Measurements from ENCODE around the gene EPB41L2.

Gene EPB41L2

DNA sequence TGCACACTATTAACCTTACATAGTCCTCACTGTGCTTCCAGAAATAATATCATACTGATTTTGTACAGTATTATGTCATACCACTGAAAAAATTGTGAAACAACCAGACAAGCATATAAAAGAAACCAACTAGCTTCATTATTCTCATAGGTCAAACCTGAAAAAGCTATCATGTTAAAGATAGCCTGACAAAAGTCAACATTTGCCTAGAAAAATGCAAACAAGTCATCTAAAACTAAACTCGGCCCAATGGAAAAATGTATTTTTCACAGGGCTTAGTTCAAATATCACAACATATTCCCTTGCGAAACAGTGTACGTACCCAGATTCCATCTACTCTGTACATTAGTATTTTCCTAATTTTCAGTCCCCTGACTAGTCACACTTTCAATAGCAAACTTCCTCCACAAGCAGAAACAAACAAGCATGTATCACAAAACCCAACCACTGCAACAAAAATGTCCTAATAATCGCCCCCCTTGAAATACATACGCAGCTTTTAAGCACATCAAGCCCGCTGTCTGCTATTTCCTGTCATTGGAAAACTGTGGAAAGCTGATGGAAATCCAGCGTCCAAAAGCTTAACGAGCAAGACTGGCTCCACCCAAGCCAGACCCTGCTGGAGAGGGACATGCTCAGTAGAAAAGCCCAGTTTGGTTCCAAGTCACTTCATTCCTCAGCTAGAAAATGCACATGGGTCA, 93.1 kb downstream of the EPB41L2 start:
- no peaks in the 10 kb centered on the region for H3K79me2 ChIP-seq
- H3K9me3 ChIP-seq (ENCODE audit: control insufficient read depth, low read length) = no peaks in the 10 kb centered on the region
- peak overlapping the region; percentile 12 for H3K4me3 ChIP-seq (ENCODE audit: low read depth, low read length)
- no peak for TF ChIP-seq CTCF (IDR thresholded peaks at IDR 0.05)
- no peak overlapping the region for H3K4me2 ChIP-seq (ENCODE audit: low read length)
- no peaks in the 10 kb centered on the region for H3K4me1 ChIP-seq
- H3K9ac ChIP-seq = no peak overlapping the region
- no peaks in the 10 kb centered on the region for H3K36me3 ChIP-seq (ENCODE audit: control insufficient read depth, insufficient read depth, low read length)
- no peak overlapping the region for H2AFZ ChIP-seq
- H3K27me3 ChIP-seq (ENCODE audit: control insufficient read depth, insufficient read depth, low read length) = no peaks in the 10 kb centered on the region
- peak overlapping the region; percentile 27 for H3K27ac ChIP-seq

- Histone ChIP-seq H3K27me3 (ENCODE audit: control insufficient read depth, insufficient read depth, low read length) (no peaks in the 10 kb centered on the region), H3K9me3 (ENCODE audit: control insufficient read depth, low read length) (no peaks in the 10 kb centered on the region), H3K4me1 (no peaks in the 10 kb centered on the region), H3K4me2 (ENCODE audit: low read length) (no peak overlapping the region), H3K27ac (no peak overlapping the region), H3K9ac (no peak overlapping the region), H3K4me3 (ENCODE audit: low read depth, low read length) (peak overlapping the region; percentile 12), H2AFZ (no peak overlapping the region), H3K79me2 (no peaks in the 10 kb centered on the region), H3K36me3 (ENCODE audit: control insufficient read depth, insufficient read depth, low read length) (no peaks in the 10 kb centered on the region)
- no peak for TF ChIP-seq CTCF (IDR thresholded peaks at IDR 0.05)
Measured at GRCh38 chr6:130969166-130969565, 93.9 kb downstream of the EPB41L2 start.

GRCh38 chr6:130968476-130968875, 94.6 kb downstream of the EPB41L2 start:
- H3K9ac ChIP-seq = no peak overlapping the region
- no peaks in the 10 kb centered on the region for H3K4me1 ChIP-seq

GRCh38 chr6:130967502-130968445, 95.3 kb downstream of the EPB41L2 start:
- no peaks in the 10 kb centered on the region for H3K9me3 ChIP-seq (ENCODE audit: control insufficient read depth, low read length)
- H3K36me3 ChIP-seq (ENCODE audit: control insufficient read depth, insufficient read depth, low read length) = no peaks in the 10 kb centered on the region
- no peak overlapping the region for H3K9ac ChIP-seq
- no peaks in the 10 kb centered on the region for H3K4me1 ChIP-seq
- H3K4me3 ChIP-seq (ENCODE audit: low read depth, low read length) = no peak overlapping the region
- H3K27ac ChIP-seq = no peak overlapping the region
- no peaks in the 10 kb centered on the region for H3K27me3 ChIP-seq (ENCODE audit: control insufficient read depth, insufficient read depth, low read length)
- no peak overlapping the region for H3K4me2 ChIP-seq (ENCODE audit: low read length)
- no peaks in the 10 kb centered on the region for H3K79me2 ChIP-seq
- H2AFZ ChIP-seq = no peak overlapping the region
- TF ChIP-seq CTCF (IDR thresholded peaks at IDR 0.05) = no peak

More at GRCh38 chr6:130968476-130968875, 94.6 kb downstream of the EPB41L2 start:
- Histone ChIP-seq H2AFZ (no peak overlapping the region), H3K36me3 (ENCODE audit: control insufficient read depth, insufficient read depth, low read length) (no peaks in the 10 kb centered on the region), H3K79me2 (no peaks in the 10 kb centered on the region), H3K9me3 (ENCODE audit: control insufficient read depth, low read length) (no peaks in the 10 kb centered on the region), H3K4me3 (ENCODE audit: low read depth, low read length) (no peak overlapping the region), H3K4me2 (ENCODE audit: low read length) (no peak overlapping the region), H3K27ac (no peak overlapping the region), H3K27me3 (ENCODE audit: control insufficient read depth, insufficient read depth, low read length) (no peaks in the 10 kb centered on the region)
- no peak for TF ChIP-seq CTCF (IDR thresholded peaks at IDR 0.05)
